BE2C (cell line): Measurements from ENCODE around the gene OR10X1.

ENCODE experiments used
- DNase-seq: peaks from one replicate; pipeline ENCODE4 v3.0.0-alpha.2; 2020
- H3K27me3 ChIP-seq: fragments of 250-450 bp; sonication (Bioruptor Pico); 2 replicates; pipeline ENCODE4 v1.5.1; 2020; ENCODE audit warnings: mild to moderate bottlenecking
- H3K36me3 ChIP-seq: fragments of 250-450 bp; sonication (Bioruptor Pico); 2 replicates; pipeline ENCODE4 v1.5.1; 2020; ENCODE audit warnings: mild to moderate bottlenecking
- H3K4me1 ChIP-seq: fragments of 250-450 bp; sonication (Bioruptor Pico); 2 replicates; pipeline ENCODE4 v1.5.1; 2020
- H3K4me3 ChIP-seq: 2 replicates; pipeline ENCODE4 v1.5.1; 2011; ENCODE audit warnings: low read depth, low read length
- H3K9me3 ChIP-seq: fragments of 250-450 bp; sonication (Bioruptor Pico); 2 replicates; pipeline ENCODE4 v1.5.1; 2020
- CTCF ChIP-seq: IDR thresholded peaks from 2 replicates; pipeline ENCODE4 v1.5.1; 2012; ENCODE audit warnings: mild to moderate bottlenecking, low read depth, low read length

Gene OR10X1

DNA sequence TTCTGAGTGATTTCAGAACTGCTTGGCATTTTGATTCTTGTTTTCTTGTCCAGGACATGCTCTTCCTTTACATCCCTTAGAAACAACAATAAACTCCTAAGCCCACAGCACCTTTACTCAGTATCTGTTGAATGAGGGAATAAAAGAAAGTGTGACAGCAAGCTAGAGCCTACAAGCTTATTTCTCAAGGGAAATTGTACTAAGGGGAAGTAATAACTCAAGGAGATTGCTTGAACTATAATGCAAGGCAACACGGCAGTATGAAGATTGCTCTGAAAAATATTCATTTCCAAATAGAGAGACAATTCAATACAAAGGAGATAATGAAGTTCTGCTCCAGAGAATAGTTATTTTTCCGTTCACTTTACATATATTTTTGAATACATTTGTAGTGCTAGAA is 15.8 kb downstream of the OR10X1 start:
- no peaks in the 10 kb centered on the region for H3K27me3 ChIP-seq
- no peak for TF ChIP-seq CTCF
- H3K4me3 ChIP-seq, result no peak overlapping the region
- DNase-seq, result no peak
- no peaks in the 10 kb centered on the region for H3K36me3 ChIP-seq
- H3K4me1 ChIP-seq, result no peaks in the 10 kb centered on the region
- H3K9me3 ChIP-seq, result no peaks in the 10 kb centered on the region; the same call in 1 of the 2 replicates

GRCh38 chr1:158559696-158560095 is 20.0 kb downstream of the OR10X1 start:
- no peaks in the 10 kb centered on the region; the same call in 1 of the 2 replicates for H3K9me3 ChIP-seq
- H3K4me3 ChIP-seq, result no peak overlapping the region
- H3K4me1 ChIP-seq, result no peaks in the 10 kb centered on the region
- no peaks in the 10 kb centered on the region for H3K27me3 ChIP-seq
- H3K36me3 ChIP-seq, result no peaks in the 10 kb centered on the region
- TF ChIP-seq CTCF, result no peak
- no peak for DNase-seq

DNA sequence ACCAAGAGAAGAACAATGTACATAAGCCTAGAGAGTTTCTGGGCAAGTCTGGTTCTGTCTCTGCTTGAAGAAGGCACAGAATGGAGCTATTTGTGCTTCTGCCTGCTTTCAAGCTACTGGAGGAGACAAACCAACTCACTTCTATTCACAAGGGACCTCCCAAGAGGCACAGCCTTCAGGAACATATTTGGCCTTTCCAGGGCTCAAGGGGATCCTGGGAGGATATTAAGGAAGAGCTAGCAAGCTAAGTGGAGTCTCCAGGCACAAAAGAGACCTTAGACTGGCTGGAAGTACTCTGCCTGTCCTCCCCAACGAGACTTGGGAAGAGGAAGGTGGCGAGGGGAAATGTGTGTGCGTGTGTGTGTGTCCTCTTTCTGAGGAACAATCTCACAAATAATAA is 25.3 kb downstream of the OR10X1 start, which contains the start of gene OR6Y1:
Gene OR6Y1 (minus strand): TSS at position 54 of the 400 bp plus-strand sequence. CDS start 6,300 bp downstream, outside the sequence.
- no peaks in the 10 kb centered on the region for H3K4me1 ChIP-seq
- no peak within 1 kb of the TSS for H3K4me3 ChIP-seq
- H3K36me3 ChIP-seq, result no peaks in the 10 kb centered on the region
- no peaks in the 10 kb centered on the region for H3K27me3 ChIP-seq
- no peak for DNase-seq
- H3K9me3 ChIP-seq, result no peaks in the 10 kb centered on the region
- no peak for TF ChIP-seq CTCF

DNA sequence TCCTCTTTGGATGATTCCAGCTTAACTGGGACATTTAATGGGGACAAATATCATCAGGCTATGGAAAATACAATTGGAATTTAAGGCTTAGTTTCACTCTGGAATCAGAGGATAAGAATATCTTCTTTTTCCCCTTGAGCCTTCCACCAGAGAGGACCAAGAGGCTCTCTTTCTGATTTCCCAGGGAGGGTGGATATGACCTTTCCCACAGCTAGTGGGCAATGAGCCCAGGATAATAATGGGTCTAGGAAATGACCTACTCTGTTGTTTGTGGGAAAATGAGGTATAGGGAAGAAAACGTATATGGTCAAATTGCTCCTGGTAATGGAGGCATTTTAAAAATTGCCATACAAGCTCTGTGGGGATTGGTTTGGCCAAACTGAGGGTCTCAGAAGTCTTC is 27.4 kb downstream of the OR10X1 start:
- Histone ChIP-seq H3K36me3 (no peaks in the 10 kb centered on the region), H3K4me3 (no peak overlapping the region), H3K27me3 (no peaks in the 10 kb centered on the region), H3K9me3 (no peaks in the 10 kb centered on the region), H3K4me1 (no peaks in the 10 kb centered on the region)
- DNase-seq, result no peak
- TF ChIP-seq CTCF, result no peak

DNA sequence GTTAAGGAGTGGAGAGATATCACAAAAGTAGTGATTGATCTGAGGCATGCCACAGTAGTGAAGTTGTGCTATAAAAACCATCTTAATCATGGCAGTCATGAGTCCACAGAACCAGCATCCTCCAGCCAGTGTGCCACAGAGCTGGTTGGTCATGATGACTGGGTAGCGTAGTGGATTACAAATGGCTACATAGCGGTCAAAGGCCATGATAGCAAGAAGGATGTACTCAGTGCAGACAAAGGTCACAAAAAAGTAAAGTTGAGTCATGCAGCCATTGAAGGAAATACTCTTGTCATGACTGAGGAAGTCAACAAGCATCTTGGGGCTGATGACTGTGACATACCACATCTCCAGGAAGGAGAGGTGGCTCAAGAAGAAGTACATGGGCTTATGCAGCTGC is 32.2 kb downstream of the OR10X1 start:
- Histone ChIP-seq H3K9me3 (no peaks in the 10 kb centered on the region), H3K27me3 (no peaks in the 10 kb centered on the region), H3K4me1 (no peaks in the 10 kb centered on the region), H3K36me3 (no peaks in the 10 kb centered on the region), H3K4me3 (no peak overlapping the region)
- no peak for TF ChIP-seq CTCF
- DNase-seq, result no peak

- TF ChIP-seq CTCF, result no peak
- no peaks in the 10 kb centered on the region for H3K4me1 ChIP-seq
- no peak overlapping the region for H3K4me3 ChIP-seq
- H3K36me3 ChIP-seq, result no peaks in the 10 kb centered on the region
- H3K9me3 ChIP-seq, result no peaks in the 10 kb centered on the region
- DNase-seq, result no peak
- H3K27me3 ChIP-seq, result no peaks in the 10 kb centered on the region
Observed at GRCh38 chr1:158537609-158538008, 42.1 kb downstream of the OR10X1 start.
